Measurements from ENCODE around the gene CPEB4.

The CPEB4 gene

DNA sequence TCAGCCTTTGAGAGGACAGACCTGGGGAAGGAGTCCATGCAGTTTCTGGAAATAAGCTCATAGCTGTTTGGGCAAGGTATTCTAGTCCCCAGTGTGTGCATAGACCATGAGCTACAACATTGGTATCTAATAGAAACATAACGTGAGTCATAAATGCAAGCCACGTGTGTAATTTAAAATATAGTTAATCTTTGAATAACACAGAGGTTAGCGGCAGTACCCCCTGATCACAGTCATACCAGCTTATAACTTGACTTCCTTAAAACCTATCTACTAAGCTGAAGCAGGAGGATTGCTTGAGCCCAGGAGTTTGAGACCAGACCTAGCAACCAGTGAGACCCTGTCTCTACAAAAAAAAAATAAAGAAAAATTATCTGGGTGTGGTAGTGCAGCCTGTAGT lies 46.4 kb upstream of the CPEB4 start:
- no peak for TF ChIP-seq CTCF (IDR thresholded peaks at IDR 0.05; ENCODE audit: insufficient read depth, low read length)
- no peak for TF ChIP-seq SPI1 (IDR thresholded peaks at IDR 0.05; ENCODE audit: borderline replicate concordance, low read depth)
- no peak overlapping the region for H3K4me3 ChIP-seq (replicated peaks; ENCODE audit: insufficient read depth, low read length)
- H3K27me3 ChIP-seq (ENCODE audit: insufficient read depth, poor library complexity, severe bottlenecking), result no peaks in the 10 kb centered on the region
- H3K27ac ChIP-seq (replicated peaks), result no peak overlapping the region
- DNase-seq (ENCODE audit: low read depth in 1 of 2, low spot score in 1 of 2), result no peak

DNA sequence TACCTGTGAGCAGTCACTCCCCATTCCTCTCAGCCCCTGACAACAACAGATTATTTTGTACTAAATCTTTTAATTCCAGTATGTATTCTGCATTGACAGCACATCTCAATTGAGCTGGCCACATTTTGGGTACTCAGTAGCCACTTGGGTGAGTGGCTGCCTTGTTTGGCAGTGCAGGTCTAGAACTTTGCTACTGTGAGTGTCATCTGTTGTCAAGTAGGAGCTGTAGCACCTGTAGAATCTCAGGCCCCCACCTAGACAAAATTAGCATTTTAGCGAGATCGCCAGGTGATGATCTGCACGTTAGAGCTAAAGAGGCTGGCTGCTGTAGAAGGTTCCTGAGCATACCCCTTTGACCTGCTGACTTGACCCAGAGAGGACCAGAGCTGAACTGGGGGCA lies 44.4 kb upstream of the CPEB4 start:
- TF ChIP-seq POLR2AphosphoS5 (IDR thresholded peaks at IDR 0.05; ENCODE audit: low read depth) (no peak), GABPA (IDR thresholded peaks at IDR 0.05; ENCODE audit: low read depth) (no peak), SPI1 (IDR thresholded peaks at IDR 0.05; ENCODE audit: borderline replicate concordance, low read depth) (no peak), CTCF (IDR thresholded peaks at IDR 0.05; ENCODE audit: insufficient read depth, low read length) (no peak)
- TF ChIP-seq, protein P1, sequence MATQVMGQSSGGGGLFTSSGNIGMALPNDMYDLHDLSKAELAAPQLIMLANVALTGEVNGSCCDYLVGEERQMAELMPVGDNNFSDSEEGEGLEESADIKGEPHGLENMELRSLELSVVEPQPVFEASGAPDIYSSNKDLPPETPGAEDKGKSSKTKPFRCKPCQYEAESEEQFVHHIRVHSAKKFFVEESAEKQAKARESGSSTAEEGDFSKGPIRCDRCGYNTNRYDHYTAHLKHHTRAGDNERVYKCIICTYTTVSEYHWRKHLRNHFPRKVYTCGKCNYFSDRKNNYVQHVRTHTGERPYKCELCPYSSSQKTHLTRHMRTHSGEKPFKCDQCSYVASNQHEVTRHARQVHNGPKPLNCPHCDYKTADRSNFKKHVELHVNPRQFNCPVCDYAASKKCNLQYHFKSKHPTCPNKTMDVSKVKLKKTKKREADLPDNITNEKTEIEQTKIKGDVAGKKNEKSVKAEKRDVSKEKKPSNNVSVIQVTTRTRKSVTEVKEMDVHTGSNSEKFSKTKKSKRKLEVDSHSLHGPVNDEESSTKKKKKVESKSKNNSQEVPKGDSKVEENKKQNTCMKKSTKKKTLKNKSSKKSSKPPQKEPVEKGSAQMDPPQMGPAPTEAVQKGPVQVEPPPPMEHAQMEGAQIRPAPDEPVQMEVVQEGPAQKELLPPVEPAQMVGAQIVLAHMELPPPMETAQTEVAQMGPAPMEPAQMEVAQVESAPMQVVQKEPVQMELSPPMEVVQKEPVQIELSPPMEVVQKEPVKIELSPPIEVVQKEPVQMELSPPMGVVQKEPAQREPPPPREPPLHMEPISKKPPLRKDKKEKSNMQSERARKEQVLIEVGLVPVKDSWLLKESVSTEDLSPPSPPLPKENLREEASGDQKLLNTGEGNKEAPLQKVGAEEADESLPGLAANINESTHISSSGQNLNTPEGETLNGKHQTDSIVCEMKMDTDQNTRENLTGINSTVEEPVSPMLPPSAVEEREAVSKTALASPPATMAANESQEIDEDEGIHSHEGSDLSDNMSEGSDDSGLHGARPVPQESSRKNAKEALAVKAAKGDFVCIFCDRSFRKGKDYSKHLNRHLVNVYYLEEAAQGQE (IDR thresholded peaks at IDR 0.05; ENCODE audit: insufficient replicate concordance, low read depth), result no peak
- no peak overlapping the region for H3K27ac ChIP-seq (replicated peaks)
- no peaks in the 10 kb centered on the region for H3K27me3 ChIP-seq (ENCODE audit: insufficient read depth, poor library complexity, severe bottlenecking)
- H3K4me3 ChIP-seq (replicated peaks; ENCODE audit: insufficient read depth, low read length), result no peak overlapping the region
- DNase-seq (ENCODE audit: low read depth in 1 of 2, low spot score in 1 of 2), result no peak

DNA sequence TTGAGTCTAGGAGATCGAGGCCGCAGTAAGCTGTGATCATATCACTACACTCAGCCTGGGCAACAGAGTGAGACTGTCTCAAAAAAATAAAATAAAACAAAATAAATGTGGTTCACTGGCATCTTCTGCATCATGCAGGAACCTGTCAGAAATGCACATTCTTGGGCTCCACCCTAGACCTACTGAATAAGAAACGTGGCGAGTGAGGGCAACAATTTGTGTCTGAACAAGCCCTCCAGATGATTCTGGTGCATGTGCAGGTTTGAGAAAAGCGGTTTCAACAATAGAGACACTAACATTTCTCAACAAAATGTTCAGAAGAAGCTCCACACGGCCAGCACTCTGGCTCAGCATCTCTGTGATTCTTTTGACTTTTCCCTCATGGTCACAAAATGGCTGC lies 42.8 kb upstream of the CPEB4 start:
- H3K4me3 ChIP-seq (replicated peaks; ENCODE audit: insufficient read depth, low read length), result no peak overlapping the region
- DNase-seq (ENCODE audit: low read depth in 1 of 2, low spot score in 1 of 2), result no peak
- no peaks in the 10 kb centered on the region for H3K27me3 ChIP-seq (ENCODE audit: insufficient read depth, poor library complexity, severe bottlenecking)
- TF ChIP-seq POLR2AphosphoS5 (IDR thresholded peaks at IDR 0.05; ENCODE audit: low read depth) (no peak), GABPA (IDR thresholded peaks at IDR 0.05; ENCODE audit: low read depth) (no peak), SPI1 (IDR thresholded peaks at IDR 0.05; ENCODE audit: borderline replicate concordance, low read depth) (no peak), CTCF (IDR thresholded peaks at IDR 0.05; ENCODE audit: insufficient read depth, low read length) (no peak)
- TF ChIP-seq, protein P1 (IDR thresholded peaks at IDR 0.05; ENCODE audit: insufficient replicate concordance, low read depth), result no peak
- H3K27ac ChIP-seq (replicated peaks), result no peak overlapping the region

GRCh38 chr5:173846929-173847501 lies 41.1 kb upstream of the CPEB4 start:
- Histone ChIP-seq H3K4me3 (replicated peaks; ENCODE audit: insufficient read depth, low read length) (no peak overlapping the region), H3K27me3 (ENCODE audit: insufficient read depth, poor library complexity, severe bottlenecking) (no peaks in the 10 kb centered on the region), H3K27ac (replicated peaks) (no peak overlapping the region)
- DNase-seq (ENCODE audit: low read depth in 1 of 2, low spot score in 1 of 2), result no peak
- TF ChIP-seq CTCF (IDR thresholded peaks at IDR 0.05; ENCODE audit: insufficient read depth, low read length), result no peak
- TF ChIP-seq SPI1 (IDR thresholded peaks at IDR 0.05; ENCODE audit: borderline replicate concordance, low read depth), result no peak

All from HL-60 (cell line).